ENCODE data around the gene REEP1.

REEP1 gene

DNA sequence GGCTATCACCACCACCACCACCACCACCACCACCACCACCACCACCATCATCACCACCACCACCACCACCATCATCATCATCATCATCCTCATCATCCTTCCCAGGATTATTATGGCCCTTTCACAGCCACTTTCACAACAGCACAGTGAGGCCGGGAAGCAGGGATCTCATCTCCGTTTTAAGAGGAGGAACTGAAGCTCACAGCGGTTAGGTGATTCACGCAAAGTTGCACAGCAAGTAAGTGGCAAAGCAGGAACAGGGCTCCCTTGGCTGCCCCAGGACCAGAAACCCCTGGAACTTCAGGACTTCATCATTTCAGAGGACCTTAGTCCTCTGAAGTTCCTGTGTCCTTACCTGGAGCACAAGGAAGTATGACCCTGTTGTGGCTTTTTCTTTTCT lies 111.4 kb downstream of the REEP1 start:
- DNase-seq (ENCODE audit: low spot score) = no peak
- no peak for FAIRE-seq

DNA sequence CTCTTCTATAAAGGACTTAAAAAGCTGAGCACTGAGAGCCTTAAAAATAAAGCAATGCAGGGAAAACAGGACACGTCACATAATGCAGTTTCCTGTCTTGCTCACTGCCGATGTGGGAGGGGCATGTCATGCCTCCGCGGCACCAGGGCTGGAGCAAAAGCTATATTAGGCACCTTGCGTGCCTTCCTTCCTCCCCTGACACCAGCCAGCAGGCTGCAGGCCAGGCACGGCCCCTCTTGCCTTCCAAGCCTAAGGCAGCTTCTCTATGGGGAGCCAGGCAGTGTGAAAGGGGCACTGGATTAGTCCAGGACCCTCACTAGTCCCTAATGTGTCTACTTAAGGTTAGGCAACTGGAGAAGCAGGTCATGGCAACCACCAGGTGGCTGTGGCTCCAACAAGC lies 111.8 kb downstream of the REEP1 start:
- no peak for FAIRE-seq
- no peak for DNase-seq (ENCODE audit: low spot score)

- DNase-seq (ENCODE audit: low spot score) (no peak), FAIRE-seq (no peak)
These were observed 112.6 kb downstream of the REEP1 start for GRCh38 chr2:86224645-86225355.

GRCh38 chr2:86223927-86224560 lies 113.4 kb downstream of the REEP1 start:
- no peak for DNase-seq (ENCODE audit: low spot score)
- FAIRE-seq = no peak

- FAIRE-seq = peak; percentile 27
- DNase-seq (ENCODE audit: low spot score) = no peak
These were observed 114.1 kb downstream of the REEP1 start for GRCh38 chr2:86223140-86223926.

- FAIRE-seq (peak; percentile 53), DNase-seq (ENCODE audit: low spot score) (peak; percentile 59)
These were observed 116.3 kb downstream of the REEP1 start for GRCh38 chr2:86221066-86221684.

DNA sequence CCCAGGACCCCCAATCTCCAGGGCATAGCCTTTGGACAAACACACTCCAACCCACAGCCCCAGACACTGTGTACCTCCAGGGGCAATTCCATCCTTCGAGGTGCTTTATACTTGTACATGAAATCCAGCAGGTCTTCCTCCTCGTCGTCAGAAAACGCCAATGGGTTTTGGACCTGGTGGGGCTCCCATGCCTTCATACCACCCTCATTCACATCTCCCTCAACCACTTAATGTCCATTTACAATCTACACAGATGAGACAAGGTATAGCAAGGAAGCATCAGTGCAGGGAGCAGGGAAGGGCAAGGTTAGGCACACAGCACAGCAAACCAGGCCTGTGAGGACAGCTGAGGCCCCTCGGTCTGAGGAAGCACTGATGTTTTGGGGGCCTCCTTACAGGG lies 117.5 kb downstream of the REEP1 start:
- DNase-seq (ENCODE audit: low spot score) = no peak
- FAIRE-seq = no peak

DNA sequence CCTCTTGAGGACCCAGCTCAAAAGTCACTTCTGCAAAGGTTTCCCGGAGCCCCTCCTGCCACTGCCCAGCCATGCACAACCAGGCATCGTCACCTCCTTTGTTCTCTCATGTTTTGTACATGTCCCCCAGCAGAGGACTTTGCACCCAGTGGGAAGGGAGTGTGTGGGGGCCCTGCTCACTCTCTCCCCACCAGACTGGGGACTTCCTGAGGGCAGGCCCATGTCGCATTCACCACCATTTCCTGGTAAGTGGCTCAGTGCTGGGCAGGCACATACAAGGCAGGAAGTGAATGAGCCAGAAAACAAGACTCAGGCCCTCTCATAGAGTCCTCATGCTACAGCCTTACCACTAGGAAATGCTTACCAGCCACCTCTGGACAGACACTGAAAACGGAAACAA lies 119.3 kb downstream of the REEP1 start:
- FAIRE-seq (no peak), DNase-seq (ENCODE audit: low spot score) (no peak)

DNA sequence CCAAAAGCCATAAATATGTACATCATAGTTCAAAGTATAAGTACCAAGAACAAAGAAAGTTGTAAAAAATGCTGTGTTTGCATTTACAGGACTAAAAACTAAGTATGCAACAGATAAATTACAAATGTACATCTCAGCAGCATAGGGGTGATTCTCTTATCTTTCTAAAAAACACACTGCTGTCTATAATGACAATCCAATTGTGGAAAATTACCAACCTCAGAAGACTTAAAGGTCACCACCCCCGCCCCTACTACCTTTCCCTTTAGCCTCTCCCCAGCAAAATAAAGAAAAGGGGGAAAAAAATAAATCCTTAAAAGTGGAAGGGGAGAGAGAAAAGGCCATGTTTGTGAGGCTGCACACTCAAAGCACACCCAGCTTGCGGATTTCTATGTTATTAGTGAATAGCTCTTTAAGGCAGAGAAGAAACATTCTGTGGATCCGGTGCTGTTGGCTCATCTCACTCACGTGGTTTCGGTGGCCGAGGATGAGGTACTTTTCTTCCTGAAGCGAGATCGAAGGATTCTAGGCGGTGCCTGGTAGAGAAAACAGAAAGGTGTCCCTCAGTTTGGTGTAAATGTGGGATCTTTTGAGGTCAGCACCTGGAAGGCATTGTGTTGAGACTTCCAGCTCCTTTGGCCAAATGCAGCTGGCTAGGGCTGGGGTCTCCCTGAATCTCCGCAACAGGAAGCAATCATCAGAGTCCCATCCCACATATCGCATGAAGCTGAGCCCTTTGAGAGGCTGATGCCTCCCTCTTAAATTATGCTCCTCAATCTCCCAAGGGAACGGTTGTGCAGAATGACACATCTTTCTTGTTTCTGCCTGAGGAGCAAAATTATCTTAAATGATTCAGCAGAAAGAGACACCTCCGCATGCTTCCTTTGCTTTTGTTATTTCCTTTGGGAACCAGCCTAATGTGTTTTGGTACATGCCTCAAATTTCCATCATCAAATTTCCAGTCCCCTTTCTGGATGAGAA lies 120.6 kb downstream of the REEP1 start:
- peak; percentile 27 for DNase-seq (ENCODE audit: low spot score)

DNA sequence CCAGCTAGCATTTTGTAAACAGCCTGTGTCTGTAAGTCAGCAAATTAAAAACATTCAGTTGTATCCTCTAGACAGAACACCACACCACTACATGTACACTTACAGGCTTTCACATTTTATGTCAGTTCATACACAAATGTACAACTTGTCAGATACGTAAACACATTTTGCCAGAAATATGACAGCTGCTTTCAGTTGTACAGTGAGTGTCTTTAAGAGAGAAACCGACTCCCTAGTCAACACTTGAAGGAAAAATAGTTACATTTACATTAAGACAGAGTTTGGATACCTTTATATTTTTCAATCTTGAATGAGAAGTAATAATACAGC lies 123.0 kb downstream of the REEP1 start:
- FAIRE-seq (no peak), DNase-seq (ENCODE audit: low spot score) (no peak)

More for the DNA sequence above, 120.6 kb downstream of the REEP1 start:
- FAIRE-seq = no peak

DNA sequence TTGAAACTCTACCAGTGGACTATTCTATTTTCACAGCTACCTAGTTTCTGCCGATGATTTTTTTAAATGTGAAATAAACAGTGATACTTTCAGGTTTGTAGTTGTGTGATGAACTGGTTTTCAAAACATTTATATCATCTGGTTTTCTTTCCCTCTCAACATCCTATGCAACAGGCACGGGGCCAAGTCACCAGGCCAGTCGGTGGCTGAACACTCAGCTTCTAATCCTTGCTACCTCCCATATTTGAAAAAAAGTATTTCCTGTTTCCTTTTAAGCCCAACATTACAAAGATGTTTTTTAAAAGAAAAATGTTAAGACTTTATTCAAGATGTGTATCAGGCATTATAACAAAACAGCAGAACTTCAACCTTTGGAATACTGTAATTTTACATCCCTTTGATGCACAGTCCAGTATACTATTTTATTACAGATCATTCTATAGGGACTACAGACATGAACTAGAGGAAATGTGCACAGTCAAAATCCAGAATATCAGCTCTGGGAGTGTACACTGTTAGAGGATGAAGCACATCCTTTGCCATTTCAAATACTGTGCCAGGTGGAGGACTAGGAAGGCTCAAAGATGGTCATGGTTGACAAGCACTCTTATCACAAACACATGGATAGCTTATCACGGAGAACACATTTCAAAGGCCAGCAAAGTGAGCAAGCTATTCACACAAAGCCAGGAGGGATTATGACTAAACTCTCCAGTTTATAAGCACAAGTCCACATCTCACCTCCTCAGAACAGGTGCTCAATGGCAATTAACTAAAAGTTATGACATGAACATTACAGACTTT lies 123.5 kb downstream of the REEP1 start:
- DNase-seq (ENCODE audit: low spot score) (no peak), FAIRE-seq (no peak)

GRCh38 chr2:86213056-86213455 lies 124.4 kb downstream of the REEP1 start:
- DNase-seq (ENCODE audit: low spot score) = no peak
- FAIRE-seq = no peak

DNA sequence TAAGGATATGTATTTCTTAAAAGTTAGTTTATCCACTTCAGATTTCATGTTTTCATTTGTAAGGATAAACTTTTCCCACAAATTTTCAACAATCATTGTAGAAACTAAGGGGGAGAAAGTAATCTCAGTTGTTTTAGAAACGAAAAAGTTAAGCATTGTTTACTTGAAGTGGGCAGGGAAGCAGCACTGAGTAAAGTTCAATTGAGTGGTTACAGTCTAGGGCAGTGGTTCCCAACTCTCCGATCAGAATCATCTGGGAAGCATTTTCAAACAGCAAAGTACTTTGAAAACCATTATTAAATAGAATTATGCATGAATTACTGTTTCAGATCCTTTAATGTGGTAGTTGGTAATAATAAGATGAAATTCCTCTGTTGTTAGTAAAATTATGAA lies 125.6 kb downstream of the REEP1 start:
- DNase-seq (ENCODE audit: low spot score) (no peak), FAIRE-seq (no peak)

- FAIRE-seq (no peak), DNase-seq (ENCODE audit: low spot score) (no peak)
These were observed 126.2 kb downstream of the REEP1 start for GRCh38 chr2:86211033-86211795.

DNA sequence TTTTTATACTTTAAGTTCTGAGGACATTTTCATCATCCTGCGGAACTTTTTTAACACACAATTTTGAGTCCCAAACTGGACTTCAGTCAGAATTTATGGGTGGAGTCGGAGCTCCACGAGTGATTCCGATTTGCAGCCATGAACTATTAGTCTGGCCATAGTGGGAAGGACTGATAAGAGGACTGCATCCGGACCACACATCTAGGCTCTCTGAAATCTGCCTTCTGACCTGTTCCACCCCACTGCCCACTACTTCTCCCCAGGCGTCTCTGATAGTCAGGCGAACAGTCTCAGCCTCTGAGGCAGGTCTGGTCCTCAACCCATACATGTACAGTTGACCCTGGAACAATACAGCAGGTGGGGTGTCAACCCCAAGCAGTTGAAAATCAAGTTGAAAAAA lies 133.0 kb downstream of the REEP1 start:
- FAIRE-seq (no peak), DNase-seq (ENCODE audit: low spot score) (no peak)

- no peak for DNase-seq (ENCODE audit: low spot score)
- no peak for FAIRE-seq
These were observed 133.8 kb downstream of the REEP1 start for GRCh38 chr2:86203614-86204013.

DNA sequence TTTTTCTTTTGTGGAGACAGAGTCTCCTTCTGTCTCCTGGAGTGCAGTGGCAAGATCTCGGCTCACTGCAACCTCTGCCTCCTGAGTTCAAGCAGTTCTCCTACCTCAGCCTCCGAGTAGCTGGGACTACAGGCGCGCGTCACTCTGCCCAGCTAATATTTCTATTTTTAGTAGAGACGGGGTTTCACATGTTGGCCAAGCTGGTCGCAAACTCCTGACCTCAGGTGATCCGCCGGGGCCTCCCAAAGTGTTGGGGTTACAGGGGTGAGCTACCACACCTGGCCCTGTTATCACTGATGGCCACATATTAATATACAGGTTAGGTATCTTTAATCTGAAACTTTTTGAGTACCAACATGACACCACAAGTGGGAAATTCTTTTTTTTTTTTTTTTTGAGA lies 134.7 kb downstream of the REEP1 start:
- no peak for FAIRE-seq
- DNase-seq (ENCODE audit: low spot score) = no peak

DNA sequence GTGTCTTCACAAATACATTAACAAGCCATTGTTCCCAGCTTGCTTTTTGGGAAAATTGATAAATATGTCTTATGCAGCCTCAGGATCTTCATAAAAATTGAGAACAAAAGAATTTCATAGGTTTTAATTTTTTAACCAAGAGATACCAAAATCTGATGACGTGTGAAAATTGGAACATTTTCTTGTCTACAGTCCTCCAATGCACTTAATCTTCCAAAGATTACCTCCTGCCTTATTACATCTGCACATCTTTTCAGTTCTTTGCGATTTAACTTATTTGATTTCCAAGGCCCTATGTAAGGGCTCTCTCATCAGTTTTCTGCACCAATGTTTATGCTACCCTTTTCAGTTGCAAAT lies 135.1 kb downstream of the REEP1 start:
- FAIRE-seq (no peak), DNase-seq (ENCODE audit: low spot score) (no peak)

- FAIRE-seq = no peak
- no peak for DNase-seq (ENCODE audit: low spot score)
These were observed 135.6 kb downstream of the REEP1 start for GRCh38 chr2:86201671-86202335.

Data from urothelium cell line (cell line).